Neural cell (in vitro differentiated cells): Measurements from ENCODE around the gene MAP6. TPM values are rescaled to one million over a fixed set of nuclear protein-coding genes. Genes with fewer than 3 reads are reported as not detected.

Source experiments
- H2AFZ ChIP-seq: fragments of 200-600, 300-800 bp; sonication (generic), shearing (Covaris generic); 2 replicates; pipeline ENCODE4 v1.6.0; 2014; ENCODE audit warnings: low read depth, mild to moderate bottlenecking, antibody characterized with exemption, low read length, moderate library complexity
- H3F3A ChIP-seq: fragments of 200-600 bp; shearing (Covaris generic); 2 replicates; pipeline ENCODE4 v1.6.1; 2016; ENCODE audit warnings: mild to moderate bottlenecking, moderate library complexity, mixed read lengths, antibody characterized with exemption, low read length; ENCODE audit not compliant: insufficient read depth, poor library complexity, severe bottlenecking
- H3K27ac ChIP-seq: fragments of 200-600, 300-800 bp; sonication (generic), shearing (Covaris generic); 2 replicates; pipeline ENCODE4 v1.5.1; 2014; ENCODE audit warnings: mild to moderate bottlenecking, low read length, moderate library complexity
- H3K27me3 ChIP-seq: fragments of 300-800, 200-600 bp; sonication (generic), shearing (Covaris generic); 2 replicates; pipeline ENCODE4 v1.6.0; 2014; ENCODE audit warnings: mild to moderate bottlenecking, low read depth, low read length, moderate library complexity; ENCODE audit not compliant: insufficient read depth
- H3K36me3 ChIP-seq: fragments of 300-800, 200-600 bp; sonication (generic), shearing (Covaris generic); 2 replicates; pipeline ENCODE4 v1.5.1; 2014; ENCODE audit warnings: mild to moderate bottlenecking, antibody characterized with exemption, low read length, moderate library complexity; ENCODE audit not compliant: insufficient read depth
- H3K4me2 ChIP-seq: fragments of 300-800, 200-600 bp; sonication (generic), shearing (Covaris generic); 2 replicates; pipeline ENCODE4 v1.6.0; 2014; ENCODE audit warnings: mild to moderate bottlenecking, low read length
- H3K4me3 ChIP-seq: fragments of 300-800, 200-600 bp; sonication (generic), shearing (Covaris generic); 2 replicates; pipeline ENCODE4 v1.5.1; 2014; ENCODE audit warnings: mild to moderate bottlenecking, low read length, moderate library complexity
- H3K79me2 ChIP-seq: fragments of 200-600 bp; shearing (Covaris generic); replicated peaks from 2 replicates; pipeline ENCODE4 v1.6.0; 2014; ENCODE audit warnings: mild to moderate bottlenecking, low read length, moderate library complexity; ENCODE audit not compliant: insufficient read depth
- H3K9ac ChIP-seq: fragments of 300-800, 200-600 bp; sonication (generic), shearing (Covaris generic); 2 replicates; pipeline ENCODE4 v1.6.1; 2016; ENCODE audit warnings: mild to moderate bottlenecking, low read length, mixed read lengths
- H3K9me2 ChIP-seq: fragments of 200-600 bp; shearing (Covaris generic); 2 replicates; pipeline ENCODE4 v1.6.1; 2016; ENCODE audit warnings: mild to moderate bottlenecking, low read length, mixed read lengths; ENCODE audit not compliant: insufficient read depth
- H3K9me3 ChIP-seq: fragments of 200-600, 300-800 bp; sonication (generic), shearing (Covaris generic); 2 replicates; pipeline ENCODE4 v1.6.1; 2016; ENCODE audit warnings: mild to moderate bottlenecking, mixed run types, low read length, moderate library complexity, mixed read lengths
- H4K20me1 ChIP-seq: fragments of 200-600 bp; shearing (Covaris generic); 2 replicates; pipeline ENCODE4 v1.6.1; 2016; ENCODE audit warnings: mild to moderate bottlenecking, mixed run types; ENCODE audit not compliant: insufficient read depth
- EP300 ChIP-seq: fragments of 450-650 bp; conservative IDR thresholded peaks from 2 replicates; pipeline ENCODE4 v1.6.1; 2014; ENCODE audit warnings: antibody characterized with exemption, mild to moderate bottlenecking, moderate library complexity; ENCODE audit not compliant: poor library complexity, severe bottlenecking
- EZH2 ChIP-seq: fragments of 200-600, 300-800 bp; shearing (Covaris generic), sonication (generic); IDR thresholded peaks from 2 replicates; pipeline ENCODE4 v1.6.1; 2014; ENCODE audit warnings: antibody characterized with exemption, low read length, borderline replicate concordance, mild to moderate bottlenecking; ENCODE audit not compliant: insufficient read depth, poor library complexity, severe bottlenecking
- MXI1 ChIP-seq: fragments of 450-650 bp; conservative IDR thresholded peaks from 2 replicates; pipeline ENCODE4 v1.6.1; 2014; ENCODE audit warnings: antibody characterized with exemption, mild to moderate bottlenecking; ENCODE audit not compliant: poor library complexity, severe bottlenecking
- POLR2AphosphoS5 ChIP-seq: IDR thresholded peaks from 2 replicates; pipeline ENCODE4 v1.6.1; 2012
- RAD21 ChIP-seq: fragments of 450-650 bp; conservative IDR thresholded peaks from 2 replicates; pipeline ENCODE4 v1.6.1; 2014; ENCODE audit warnings: antibody characterized with exemption, mild to moderate bottlenecking, moderate library complexity
- SMC3 ChIP-seq: fragments of 450-650 bp; conservative IDR thresholded peaks from 2 replicates; pipeline ENCODE4 v1.6.1; 2014; ENCODE audit warnings: antibody characterized with exemption, mild to moderate bottlenecking, moderate library complexity; ENCODE audit not compliant: poor library complexity
- TAF1 ChIP-seq: IDR thresholded peaks from 2 replicates; pipeline ENCODE4 v1.6.1; 2012; ENCODE audit warnings: low read depth
- polyA plus RNA-seq: library from polyadenylated mRNA; depleted of rRNA; stranded (reverse); fragments of >200 nt; gene quantifications from 2 replicates; pipeline ENCODE4 v1.2.3, GENCODE V29; 2014
- TF ChIP-seq, protein P1 (sequence below): IDR thresholded peaks from 2 replicates; pipeline ENCODE4 v1.6.1; 2012; ENCODE audit warnings: borderline replicate concordance
- TF ChIP-seq, protein P2 (sequence below): fragments of 450-650 bp; IDR thresholded peaks from 2 replicates; pipeline ENCODE4 v1.5.1; 2014; ENCODE audit warnings: antibody characterized with exemption, mild to moderate bottlenecking, moderate library complexity; ENCODE audit not compliant: poor library complexity, severe bottlenecking

The MAP6 gene
- polyA plus RNA-seq, 1 donor from 2014 or later, result 178 TPM

DNA sequence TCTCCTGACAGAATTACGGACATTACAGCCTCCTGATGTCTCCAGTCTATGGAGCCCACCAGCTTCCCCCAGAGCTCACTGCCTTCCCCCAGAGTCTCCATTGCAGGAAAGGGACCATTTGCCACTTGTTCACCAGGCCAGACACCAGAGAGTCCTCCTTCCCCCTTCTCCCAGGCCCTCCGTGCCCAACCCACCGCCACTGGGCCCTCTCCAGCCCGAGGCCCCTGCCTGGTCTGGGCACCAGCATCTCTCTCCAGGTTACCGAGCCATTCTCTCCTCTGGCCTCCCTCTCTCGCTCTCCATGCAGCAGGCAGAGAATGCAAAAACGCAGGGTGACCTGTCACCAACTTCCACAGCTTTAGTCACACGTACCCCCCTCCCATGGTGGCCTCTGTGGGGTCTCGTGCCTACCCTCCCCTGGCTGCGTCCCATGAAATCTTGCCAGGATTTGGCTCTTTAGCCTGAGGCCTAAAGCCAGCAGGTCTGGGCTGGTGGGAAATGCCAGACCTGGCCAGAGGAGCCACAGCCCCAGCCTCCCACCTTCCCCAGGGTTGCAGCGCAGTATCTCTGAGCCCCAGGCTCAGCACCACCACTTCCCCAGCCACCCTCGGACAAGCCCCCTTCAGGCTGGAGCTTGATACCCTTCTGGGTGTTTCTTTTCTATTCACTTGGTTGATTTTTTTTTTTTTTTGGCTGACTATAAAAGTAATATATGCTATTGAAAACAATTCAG lies 113.6 kb downstream of the MAP6 start:
- Histone ChIP-seq H2AFZ (no peak overlapping the region), H3K4me2 (no peak overlapping the region), H3K27me3 (no peaks in the 10 kb centered on the region), H3K36me3 (no peaks in the 10 kb centered on the region), H3K79me2 (no peaks in the 10 kb centered on the region), H3K9me3 (no peaks in the 10 kb centered on the region), H3F3A (no peaks in the 10 kb centered on the region), H3K4me3 (no peak overlapping the region), H4K20me1 (no peaks in the 10 kb centered on the region), H3K9me2 (no peaks in the 10 kb centered on the region), H3K27ac (no peak overlapping the region), H3K9ac (no peak overlapping the region)
- no peak for TF ChIP-seq EP300
- TF ChIP-seq, protein P1, sequence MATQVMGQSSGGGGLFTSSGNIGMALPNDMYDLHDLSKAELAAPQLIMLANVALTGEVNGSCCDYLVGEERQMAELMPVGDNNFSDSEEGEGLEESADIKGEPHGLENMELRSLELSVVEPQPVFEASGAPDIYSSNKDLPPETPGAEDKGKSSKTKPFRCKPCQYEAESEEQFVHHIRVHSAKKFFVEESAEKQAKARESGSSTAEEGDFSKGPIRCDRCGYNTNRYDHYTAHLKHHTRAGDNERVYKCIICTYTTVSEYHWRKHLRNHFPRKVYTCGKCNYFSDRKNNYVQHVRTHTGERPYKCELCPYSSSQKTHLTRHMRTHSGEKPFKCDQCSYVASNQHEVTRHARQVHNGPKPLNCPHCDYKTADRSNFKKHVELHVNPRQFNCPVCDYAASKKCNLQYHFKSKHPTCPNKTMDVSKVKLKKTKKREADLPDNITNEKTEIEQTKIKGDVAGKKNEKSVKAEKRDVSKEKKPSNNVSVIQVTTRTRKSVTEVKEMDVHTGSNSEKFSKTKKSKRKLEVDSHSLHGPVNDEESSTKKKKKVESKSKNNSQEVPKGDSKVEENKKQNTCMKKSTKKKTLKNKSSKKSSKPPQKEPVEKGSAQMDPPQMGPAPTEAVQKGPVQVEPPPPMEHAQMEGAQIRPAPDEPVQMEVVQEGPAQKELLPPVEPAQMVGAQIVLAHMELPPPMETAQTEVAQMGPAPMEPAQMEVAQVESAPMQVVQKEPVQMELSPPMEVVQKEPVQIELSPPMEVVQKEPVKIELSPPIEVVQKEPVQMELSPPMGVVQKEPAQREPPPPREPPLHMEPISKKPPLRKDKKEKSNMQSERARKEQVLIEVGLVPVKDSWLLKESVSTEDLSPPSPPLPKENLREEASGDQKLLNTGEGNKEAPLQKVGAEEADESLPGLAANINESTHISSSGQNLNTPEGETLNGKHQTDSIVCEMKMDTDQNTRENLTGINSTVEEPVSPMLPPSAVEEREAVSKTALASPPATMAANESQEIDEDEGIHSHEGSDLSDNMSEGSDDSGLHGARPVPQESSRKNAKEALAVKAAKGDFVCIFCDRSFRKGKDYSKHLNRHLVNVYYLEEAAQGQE, result no peak
- TF ChIP-seq, protein P2, sequence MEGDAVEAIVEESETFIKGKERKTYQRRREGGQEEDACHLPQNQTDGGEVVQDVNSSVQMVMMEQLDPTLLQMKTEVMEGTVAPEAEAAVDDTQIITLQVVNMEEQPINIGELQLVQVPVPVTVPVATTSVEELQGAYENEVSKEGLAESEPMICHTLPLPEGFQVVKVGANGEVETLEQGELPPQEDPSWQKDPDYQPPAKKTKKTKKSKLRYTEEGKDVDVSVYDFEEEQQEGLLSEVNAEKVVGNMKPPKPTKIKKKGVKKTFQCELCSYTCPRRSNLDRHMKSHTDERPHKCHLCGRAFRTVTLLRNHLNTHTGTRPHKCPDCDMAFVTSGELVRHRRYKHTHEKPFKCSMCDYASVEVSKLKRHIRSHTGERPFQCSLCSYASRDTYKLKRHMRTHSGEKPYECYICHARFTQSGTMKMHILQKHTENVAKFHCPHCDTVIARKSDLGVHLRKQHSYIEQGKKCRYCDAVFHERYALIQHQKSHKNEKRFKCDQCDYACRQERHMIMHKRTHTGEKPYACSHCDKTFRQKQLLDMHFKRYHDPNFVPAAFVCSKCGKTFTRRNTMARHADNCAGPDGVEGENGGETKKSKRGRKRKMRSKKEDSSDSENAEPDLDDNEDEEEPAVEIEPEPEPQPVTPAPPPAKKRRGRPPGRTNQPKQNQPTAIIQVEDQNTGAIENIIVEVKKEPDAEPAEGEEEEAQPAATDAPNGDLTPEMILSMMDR, result no peak
- TF ChIP-seq POLR2AphosphoS5, result no peak
- no peak for TF ChIP-seq RAD21
- TF ChIP-seq EZH2, result no peak
- TF ChIP-seq SMC3, result no peak
- no peak for TF ChIP-seq TAF1
- TF ChIP-seq MXI1, result no peak

DNA sequence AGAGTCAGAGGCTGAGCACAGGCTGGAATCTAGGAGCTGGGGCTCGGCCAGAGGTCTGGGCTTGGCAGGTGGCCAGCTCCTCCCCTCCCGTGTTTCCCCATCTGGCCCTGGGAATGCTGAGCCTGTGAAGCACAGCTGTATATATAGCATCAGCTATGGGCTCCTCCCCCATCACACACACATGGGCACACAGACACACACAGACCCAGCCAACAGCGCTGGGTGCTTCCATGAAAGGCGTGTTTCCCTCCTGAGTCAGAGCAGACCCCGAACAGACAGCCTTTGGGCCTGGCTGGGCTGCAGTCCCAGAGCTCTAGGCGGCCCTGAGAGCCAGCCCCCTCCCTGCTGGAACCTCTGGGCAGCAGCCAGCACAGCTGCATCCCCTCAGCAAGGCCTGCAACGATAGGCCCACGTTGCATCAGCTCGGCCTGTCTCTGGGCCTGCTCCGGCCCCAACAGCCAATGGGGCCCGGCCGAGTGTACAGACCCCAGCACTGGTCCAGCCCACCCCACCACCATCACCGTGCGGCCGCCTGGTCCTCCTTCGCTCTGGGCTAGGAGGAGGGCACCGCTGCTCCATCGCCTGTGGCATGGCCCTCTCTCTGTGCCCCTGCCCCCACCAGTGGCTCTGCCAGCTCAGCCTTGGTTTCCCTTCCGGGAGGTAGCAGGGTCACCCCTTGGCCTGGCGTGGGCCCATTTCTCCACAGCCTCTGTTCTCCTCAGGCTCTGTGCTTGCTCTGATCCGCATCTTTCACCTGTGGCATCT lies 114.4 kb downstream of the MAP6 start:
- H3K9ac ChIP-seq, result no peak overlapping the region
- H3F3A ChIP-seq, result no peaks in the 10 kb centered on the region
- no peak overlapping the region for H3K27ac ChIP-seq
- H3K36me3 ChIP-seq, result no peaks in the 10 kb centered on the region
- no peak overlapping the region for H2AFZ ChIP-seq
- no peak overlapping the region for H3K4me3 ChIP-seq
- no peaks in the 10 kb centered on the region for H3K79me2 ChIP-seq
- no peaks in the 10 kb centered on the region for H3K9me2 ChIP-seq
- TF ChIP-seq, protein P1, result no peak
- H4K20me1 ChIP-seq, result no peaks in the 10 kb centered on the region
- H3K9me3 ChIP-seq, result no peaks in the 10 kb centered on the region
- H3K4me2 ChIP-seq, result no peak overlapping the region
- H3K27me3 ChIP-seq, result no peaks in the 10 kb centered on the region
